Loucy (cell line): Measurements from ENCODE around the gene BLID.

Source experiments
- H2AFZ ChIP-seq: fragments of 200-600 bp; sonication (generic); 2 replicates; pipeline ENCODE4 v1.6.0; 2016; ENCODE audit warnings: antibody characterized with exemption, mild to moderate bottlenecking, low read length, moderate library complexity
- H3F3A ChIP-seq: fragments of 200-600 bp; 2 replicates; pipeline ENCODE4 v1.6.0; 2016; ENCODE audit warnings: antibody characterized with exemption, low read depth, mild to moderate bottlenecking
- H3K27me3 ChIP-seq: fragments of 200-600 bp; sonication (generic); 2 replicates; pipeline ENCODE4 v1.6.1; 2014; ENCODE audit warnings: low read length, mild to moderate bottlenecking; ENCODE audit not compliant: insufficient read depth, poor library complexity, severe bottlenecking
- H3K36me3 ChIP-seq: fragments of 200-600 bp; sonication (generic); 2 replicates; pipeline ENCODE4 v1.6.1; 2016; ENCODE audit warnings: low read length; ENCODE audit not compliant: insufficient read depth
- H3K4me1 ChIP-seq: fragments of 200-600 bp; sonication (generic); 2 replicates; pipeline ENCODE4 v1.5.1; 2014; ENCODE audit warnings: low read length, mild to moderate bottlenecking; ENCODE audit not compliant: insufficient read depth, poor library complexity, severe bottlenecking
- H3K4me2 ChIP-seq: fragments of 200-600 bp; sonication (generic); 2 replicates; pipeline ENCODE4 v1.6.0; 2014; ENCODE audit warnings: antibody characterized with exemption, low read length, low read depth, mild to moderate bottlenecking; ENCODE audit not compliant: poor library complexity, severe bottlenecking
- H3K4me3 ChIP-seq: fragments of 200-600 bp; sonication (generic); 2 replicates; pipeline ENCODE4 v1.5.1; 2014; ENCODE audit warnings: low read length, mild to moderate bottlenecking, mixed read lengths; ENCODE audit not compliant: poor library complexity, severe bottlenecking
- H3K79me2 ChIP-seq: fragments of 200-600 bp; sonication (generic); 2 replicates; pipeline ENCODE4 v1.6.1; 2014; ENCODE audit warnings: low read length; ENCODE audit not compliant: insufficient read depth
- H3K9ac ChIP-seq: fragments of 200-600 bp; sonication (generic); 2 replicates; pipeline ENCODE4 v1.6.0; 2014; ENCODE audit warnings: mild to moderate bottlenecking, low read depth, low read length, moderate library complexity; ENCODE audit not compliant: poor library complexity, severe bottlenecking
- H3K9me2 ChIP-seq: fragments of 200-600 bp; sonication (generic); replicated peaks from 2 replicates; pipeline ENCODE4 v1.6.1; 2016; ENCODE audit warnings: low read depth, low read length, mixed read lengths
- H3K9me3 ChIP-seq: fragments of 200-600 bp; sonication (generic); 2 replicates; pipeline ENCODE4 v1.6.1; 2014; ENCODE audit warnings: mild to moderate bottlenecking, antibody characterized with exemption, low read length, low read depth; ENCODE audit not compliant: insufficient read depth
- H4K20me1 ChIP-seq: fragments of 200-600 bp; sonication (generic); 2 replicates; pipeline ENCODE4 v1.6.0; 2014; ENCODE audit warnings: antibody characterized with exemption, low read length, mild to moderate bottlenecking; ENCODE audit not compliant: insufficient read depth, poor library complexity, severe bottlenecking
- CTCF ChIP-seq: fragments of 200-600 bp; sonication (generic); conservative IDR thresholded peaks from 2 replicates; pipeline ENCODE4 v1.5.1; 2014; ENCODE audit warnings: mild to moderate bottlenecking, antibody characterized with exemption, low read length
- EZH2phosphoT487 ChIP-seq: fragments of 200-600 bp; IDR thresholded peaks from 2 replicates; pipeline ENCODE4 v1.6.1; 2018; ENCODE audit warnings: antibody characterized with exemption, mild to moderate bottlenecking, moderate library complexity, borderline replicate concordance

The BLID gene

DNA sequence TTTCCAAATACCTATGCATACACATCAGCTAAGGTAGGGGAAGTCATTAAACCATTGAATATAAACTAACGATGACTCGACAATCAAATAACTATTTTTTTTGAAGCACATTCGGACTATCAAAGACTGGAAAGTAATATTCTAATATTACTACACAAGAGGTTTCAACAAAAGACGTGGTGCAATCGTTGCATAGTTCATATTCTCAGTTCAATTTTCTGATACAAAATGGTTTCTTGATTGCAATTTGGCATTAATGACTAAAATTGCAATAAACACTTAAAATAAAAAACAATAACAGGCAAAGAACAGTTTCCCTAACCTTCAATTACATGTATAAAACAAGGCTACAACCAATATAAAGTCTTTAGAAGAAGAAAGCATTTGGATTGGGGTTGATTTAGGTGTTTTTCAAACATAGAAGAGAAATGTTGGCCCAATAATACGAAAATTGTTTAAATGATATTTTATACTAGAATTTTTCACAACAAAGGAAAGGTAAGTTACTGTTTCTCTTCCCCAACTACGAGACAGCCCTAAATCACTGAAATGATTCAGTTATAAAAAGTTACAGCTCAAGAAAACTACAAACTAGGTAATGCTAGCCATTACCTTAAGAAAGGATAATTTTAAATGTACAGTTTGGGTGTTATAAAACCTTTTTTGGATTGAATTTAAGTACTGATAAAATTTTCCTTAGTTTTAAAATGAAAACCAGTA lies 17.6 kb downstream of the BLID start:
- no peaks in the 10 kb centered on the region for H3K27me3 ChIP-seq
- no peaks in the 10 kb centered on the region for H3K36me3 ChIP-seq
- H3K9me3 ChIP-seq = no peaks in the 10 kb centered on the region
- no peaks in the 10 kb centered on the region for H4K20me1 ChIP-seq
- no peak overlapping the region for H3K4me3 ChIP-seq
- H3K4me1 ChIP-seq = no peaks in the 10 kb centered on the region
- H3K9ac ChIP-seq = no peak overlapping the region
- no peaks in the 10 kb centered on the region for H3K79me2 ChIP-seq
- no peak overlapping the region for H2AFZ ChIP-seq
- H3K4me2 ChIP-seq = no peak overlapping the region
- H3K9me2 ChIP-seq = no peaks in the 10 kb centered on the region
- TF ChIP-seq CTCF (no peak), EZH2phosphoT487 (no peak)
- H3F3A ChIP-seq = no peaks in the 10 kb centered on the region

- Histone ChIP-seq H3K9ac (no peak overlapping the region), H3K4me2 (no peak overlapping the region), H3K4me1 (no peaks in the 10 kb centered on the region), H4K20me1 (no peaks in the 10 kb centered on the region), H3K9me2 (no peaks in the 10 kb centered on the region), H3K9me3 (no peaks in the 10 kb centered on the region), H3K27me3 (no peaks in the 10 kb centered on the region), H2AFZ (no peak overlapping the region), H3F3A (no peaks in the 10 kb centered on the region), H3K4me3 (no peak overlapping the region), H3K36me3 (no peaks in the 10 kb centered on the region), H3K79me2 (no peaks in the 10 kb centered on the region)
- no peak for TF ChIP-seq EZH2phosphoT487
- TF ChIP-seq CTCF = no peak
These were observed 18.5 kb downstream of the BLID start for GRCh38 chr11:122097419-122098001.

- H3K9ac ChIP-seq = no peak overlapping the region
- TF ChIP-seq CTCF (no peak), EZH2phosphoT487 (no peak)
- H3K4me2 ChIP-seq = no peak overlapping the region
- H3F3A ChIP-seq = no peaks in the 10 kb centered on the region
- H3K36me3 ChIP-seq = no peaks in the 10 kb centered on the region
- H3K4me3 ChIP-seq = no peak overlapping the region
- no peaks in the 10 kb centered on the region for H4K20me1 ChIP-seq
- H3K9me3 ChIP-seq = no peaks in the 10 kb centered on the region
- no peaks in the 10 kb centered on the region for H3K4me1 ChIP-seq
- no peaks in the 10 kb centered on the region for H3K79me2 ChIP-seq
- no peaks in the 10 kb centered on the region for H3K27me3 ChIP-seq
- no peak overlapping the region for H2AFZ ChIP-seq
- no peaks in the 10 kb centered on the region for H3K9me2 ChIP-seq
These were observed 19.5 kb downstream of the BLID start for GRCh38 chr11:122096272-122097112.
